GM12873 (cell line): ENCODE measurements around the gene LIPE.

ENCODE experiments used
- TF ChIP-seq, protein P1 (sequence below): IDR thresholded peaks from 2 replicates; pipeline ENCODE4 v1.5.1; 2012; ENCODE audit warnings: low read depth, mild to moderate bottlenecking, moderate library complexity, low read length, control low read depth; ENCODE audit not compliant: insufficient read depth; ENCODE audit errors: missing control alignments

The LIPE gene

DNA sequence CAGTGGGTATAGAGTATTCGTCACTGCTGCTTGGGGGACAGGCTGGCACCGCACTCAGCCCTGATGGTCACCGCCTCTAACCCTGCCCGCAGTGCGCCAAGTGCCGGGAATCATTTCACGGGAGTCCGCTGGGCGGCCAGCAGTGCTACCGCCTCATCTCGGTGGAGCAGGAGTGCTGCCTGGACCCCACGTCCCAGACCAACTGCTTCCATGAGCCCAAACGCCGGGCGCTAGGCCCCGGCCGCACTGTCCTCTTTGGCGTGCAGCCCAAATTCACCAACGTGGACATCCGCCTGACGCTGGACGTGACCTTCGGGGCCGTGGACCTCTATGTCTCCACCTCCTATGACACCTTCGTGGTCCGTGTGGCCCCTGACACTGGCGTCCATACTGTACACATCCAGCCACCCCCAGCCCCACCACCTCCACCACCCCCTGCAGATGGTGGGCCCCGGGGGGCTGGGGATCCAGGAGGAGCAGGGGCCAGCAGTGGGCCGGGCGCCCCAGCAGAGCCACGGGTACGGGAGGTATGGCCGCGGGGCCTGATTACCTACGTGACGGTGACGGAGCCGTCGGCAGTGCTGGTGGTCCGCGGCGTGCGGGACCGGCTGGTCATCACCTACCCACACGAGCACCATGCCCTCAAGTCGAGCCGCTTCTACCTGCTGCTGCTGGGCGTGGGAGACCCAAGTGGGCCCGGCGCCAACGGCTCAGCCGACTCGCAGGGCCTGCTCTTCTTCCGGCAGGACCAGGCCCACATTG, 51.6 kb downstream of the LIPE start:
- TF ChIP-seq, protein P1, sequence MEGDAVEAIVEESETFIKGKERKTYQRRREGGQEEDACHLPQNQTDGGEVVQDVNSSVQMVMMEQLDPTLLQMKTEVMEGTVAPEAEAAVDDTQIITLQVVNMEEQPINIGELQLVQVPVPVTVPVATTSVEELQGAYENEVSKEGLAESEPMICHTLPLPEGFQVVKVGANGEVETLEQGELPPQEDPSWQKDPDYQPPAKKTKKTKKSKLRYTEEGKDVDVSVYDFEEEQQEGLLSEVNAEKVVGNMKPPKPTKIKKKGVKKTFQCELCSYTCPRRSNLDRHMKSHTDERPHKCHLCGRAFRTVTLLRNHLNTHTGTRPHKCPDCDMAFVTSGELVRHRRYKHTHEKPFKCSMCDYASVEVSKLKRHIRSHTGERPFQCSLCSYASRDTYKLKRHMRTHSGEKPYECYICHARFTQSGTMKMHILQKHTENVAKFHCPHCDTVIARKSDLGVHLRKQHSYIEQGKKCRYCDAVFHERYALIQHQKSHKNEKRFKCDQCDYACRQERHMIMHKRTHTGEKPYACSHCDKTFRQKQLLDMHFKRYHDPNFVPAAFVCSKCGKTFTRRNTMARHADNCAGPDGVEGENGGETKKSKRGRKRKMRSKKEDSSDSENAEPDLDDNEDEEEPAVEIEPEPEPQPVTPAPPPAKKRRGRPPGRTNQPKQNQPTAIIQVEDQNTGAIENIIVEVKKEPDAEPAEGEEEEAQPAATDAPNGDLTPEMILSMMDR, result no peak

DNA sequence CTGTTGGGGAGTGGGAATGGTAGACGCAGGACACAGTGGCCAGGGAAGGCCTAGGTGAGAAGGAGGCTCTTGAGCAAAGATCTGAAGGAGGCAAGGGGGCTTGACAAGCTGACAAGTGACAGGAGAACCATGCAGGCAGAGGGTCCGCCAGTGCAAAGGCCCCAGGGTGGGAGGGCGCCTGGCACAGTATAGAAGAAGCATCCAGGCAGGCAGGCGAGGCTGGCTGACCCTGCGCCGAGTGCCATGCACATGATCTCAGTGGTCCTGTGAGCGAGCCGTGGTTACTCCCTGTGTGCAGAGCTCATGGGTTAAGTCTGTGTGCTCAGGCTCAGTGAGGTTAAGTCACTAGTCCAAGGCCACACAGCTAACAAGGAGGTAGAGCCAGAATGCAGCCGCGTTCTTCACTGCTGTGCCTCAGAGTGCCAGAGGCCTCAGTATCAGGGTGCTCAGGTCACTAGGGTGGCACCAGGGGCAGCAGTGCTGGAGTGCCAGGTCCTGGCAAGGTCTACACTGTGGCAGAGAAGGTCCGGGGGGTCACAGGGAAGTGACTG, 52.3 kb downstream of the LIPE start:
- TF ChIP-seq, protein P1, result no peak

DNA sequence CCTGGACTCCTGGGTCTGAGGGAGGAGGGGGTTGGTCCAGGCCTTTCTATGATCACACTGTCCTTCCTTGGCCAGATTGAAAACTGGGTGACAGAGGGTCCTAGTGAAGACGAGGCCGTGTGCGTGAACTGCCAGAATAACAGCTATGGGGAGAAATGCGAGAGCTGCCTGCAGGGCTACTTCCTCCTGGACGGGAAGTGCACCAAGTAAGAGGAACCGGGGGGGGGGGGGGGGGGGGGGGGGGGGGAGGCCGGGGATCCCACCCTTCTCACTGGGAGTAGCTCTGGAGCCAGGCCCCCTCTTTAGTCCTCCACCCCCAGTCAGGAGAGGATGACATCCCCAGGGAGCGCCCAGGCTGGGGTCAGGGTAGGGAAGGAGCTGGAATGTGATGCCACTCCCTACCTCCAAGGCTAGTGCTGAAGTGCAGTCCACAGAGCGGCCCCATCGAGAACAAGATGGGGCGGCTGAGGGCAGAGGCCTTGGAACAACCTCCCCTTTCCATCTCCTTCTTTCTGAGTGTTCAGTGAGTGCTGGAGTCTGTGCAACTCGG, 56.5 kb downstream of the LIPE start:
- TF ChIP-seq, protein P1, result no peak

DNA sequence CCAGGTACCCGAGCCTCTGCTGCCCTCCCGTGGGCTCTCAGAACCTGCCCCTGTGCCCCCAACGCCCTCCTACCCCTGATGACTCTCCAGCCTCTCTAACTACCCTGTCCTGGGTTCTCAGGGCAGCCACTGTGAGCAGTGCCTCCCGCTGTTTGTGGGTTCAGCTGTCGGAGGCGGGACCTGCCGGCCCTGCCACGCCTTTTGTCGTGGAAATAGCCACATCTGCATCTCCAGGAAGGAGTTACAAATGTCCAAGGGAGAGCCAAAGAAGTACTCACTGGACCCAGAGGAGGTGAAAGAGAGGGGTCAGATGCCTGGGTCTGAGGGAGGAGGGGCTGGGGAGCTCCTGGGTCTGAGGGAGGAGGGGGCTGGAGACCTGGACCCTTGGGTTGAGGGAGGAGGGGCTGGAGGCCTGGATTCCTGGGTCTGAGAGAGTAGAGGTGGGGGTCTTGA, 57.1 kb downstream of the LIPE start:
- TF ChIP-seq, protein P1, result no peak

DNA sequence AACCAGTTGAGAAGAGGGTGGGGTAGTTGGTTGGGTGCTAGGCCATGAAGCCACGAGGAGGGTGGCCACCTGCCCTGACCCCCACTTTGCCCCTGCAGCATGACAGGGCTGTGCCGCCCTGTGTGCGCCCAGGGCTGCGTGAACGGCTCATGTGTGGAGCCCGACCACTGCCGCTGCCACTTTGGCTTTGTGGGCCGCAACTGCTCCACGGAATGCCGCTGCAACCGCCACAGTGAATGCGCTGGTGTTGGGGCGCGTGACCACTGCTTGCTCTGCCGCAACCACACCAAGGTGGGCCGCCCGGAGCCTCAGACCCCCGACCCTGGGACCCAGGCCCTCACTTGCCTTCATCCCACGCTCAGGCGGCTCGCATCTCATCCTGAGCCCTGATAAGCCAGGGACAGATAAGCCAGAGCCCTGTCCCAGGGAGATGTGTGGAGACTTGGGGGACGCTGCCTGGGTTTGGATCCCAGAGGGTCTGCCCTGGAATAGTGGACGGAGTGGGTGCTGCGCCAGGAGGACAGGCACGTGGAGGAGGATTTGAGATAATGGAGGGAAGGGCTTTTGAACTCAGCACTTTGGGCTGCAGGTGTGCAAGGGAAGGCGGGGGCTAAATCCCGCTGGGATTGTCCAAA, 57.6 kb downstream of the LIPE start:
- TF ChIP-seq, protein P1, result no peak

DNA sequence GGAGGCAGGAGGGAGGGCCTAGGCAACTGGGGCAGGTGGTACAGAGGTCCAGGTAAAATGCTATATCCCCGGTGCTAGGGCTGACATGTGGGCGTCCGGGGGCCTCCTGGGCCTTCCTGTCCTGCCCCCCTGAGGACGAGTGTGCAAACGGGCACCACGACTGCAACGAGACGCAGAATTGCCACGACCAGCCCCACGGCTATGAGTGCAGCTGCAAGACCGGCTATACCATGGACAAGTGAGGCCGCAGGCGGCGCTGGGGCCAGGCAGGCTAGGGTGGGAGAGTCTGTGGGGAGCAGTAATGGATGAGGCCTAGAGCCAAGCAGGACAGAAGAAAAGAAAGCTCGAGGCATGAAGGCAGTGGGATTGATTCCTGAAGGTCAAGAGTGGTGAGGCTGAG, 58.4 kb downstream of the LIPE start:
- TF ChIP-seq, protein P1, result no peak

DNA sequence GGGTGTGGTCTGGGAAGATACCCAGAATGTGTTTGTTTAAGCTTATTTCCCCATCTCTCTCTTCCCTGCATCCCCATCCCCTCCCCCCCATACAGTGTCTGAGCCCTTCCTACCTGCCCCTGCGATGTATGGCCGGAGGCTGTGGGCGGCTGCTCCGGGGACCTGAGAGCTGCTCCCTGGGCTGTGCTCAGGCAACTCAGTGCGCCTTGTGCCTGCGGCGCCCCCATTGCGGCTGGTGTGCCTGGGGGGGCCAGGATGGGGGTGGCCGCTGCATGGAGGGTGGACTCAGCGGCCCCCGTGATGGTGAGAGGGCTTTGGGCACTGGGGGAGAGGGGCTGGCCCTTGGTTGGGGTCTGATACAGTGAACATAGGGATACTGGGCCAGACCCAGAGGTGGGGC, 58.8 kb downstream of the LIPE start:
- TF ChIP-seq, protein P1, result no peak
